ENCODE results near the gene AKR1B1. TPM values are rescaled to one million over a fixed set of nuclear protein-coding genes. Genes with fewer than 3 reads are reported as not detected.

The AKR1B1 gene
- total RNA-seq, 1 experiment from 2014 or later = 139 TPM

- Mint-ChIP-seq H3K4me3 (ENCODE audit: low read depth, unreplicated experiment) (no peak overlapping the region), H3K27me3 (ENCODE audit: unreplicated experiment) (no peaks in the 10 kb centered on the region), H3K4me1 (ENCODE audit: low read depth, unreplicated experiment) (peaks cover 27% of the 10 kb centered on the region), H3K9me3 (ENCODE audit: low read depth, unreplicated experiment) (peaks cover 11% of the 10 kb centered on the region), H3K27ac (ENCODE audit: unreplicated experiment) (no peak overlapping the region), H3K36me3 (ENCODE audit: insufficient read depth, unreplicated experiment) (no peaks in the 10 kb centered on the region)
- TF ChIP-seq, protein P1, sequence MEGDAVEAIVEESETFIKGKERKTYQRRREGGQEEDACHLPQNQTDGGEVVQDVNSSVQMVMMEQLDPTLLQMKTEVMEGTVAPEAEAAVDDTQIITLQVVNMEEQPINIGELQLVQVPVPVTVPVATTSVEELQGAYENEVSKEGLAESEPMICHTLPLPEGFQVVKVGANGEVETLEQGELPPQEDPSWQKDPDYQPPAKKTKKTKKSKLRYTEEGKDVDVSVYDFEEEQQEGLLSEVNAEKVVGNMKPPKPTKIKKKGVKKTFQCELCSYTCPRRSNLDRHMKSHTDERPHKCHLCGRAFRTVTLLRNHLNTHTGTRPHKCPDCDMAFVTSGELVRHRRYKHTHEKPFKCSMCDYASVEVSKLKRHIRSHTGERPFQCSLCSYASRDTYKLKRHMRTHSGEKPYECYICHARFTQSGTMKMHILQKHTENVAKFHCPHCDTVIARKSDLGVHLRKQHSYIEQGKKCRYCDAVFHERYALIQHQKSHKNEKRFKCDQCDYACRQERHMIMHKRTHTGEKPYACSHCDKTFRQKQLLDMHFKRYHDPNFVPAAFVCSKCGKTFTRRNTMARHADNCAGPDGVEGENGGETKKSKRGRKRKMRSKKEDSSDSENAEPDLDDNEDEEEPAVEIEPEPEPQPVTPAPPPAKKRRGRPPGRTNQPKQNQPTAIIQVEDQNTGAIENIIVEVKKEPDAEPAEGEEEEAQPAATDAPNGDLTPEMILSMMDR (IDR thresholded peaks at IDR 0.05; ENCODE audit: unreplicated experiment) = no peak
- no TSS peak for BruUV-seq (replicated peaks)
- CTCF ChIA-PET = no interaction called here
- no peak for DNase-seq
- intact Hi-C loops (cut with micrococcal nuclease; ENCODE audit: unreplicated experiment) = no loop called here
Measured at GRCh38 chr7:134468054-134468453, 9.2 kb upstream of the AKR1B1 start.

GRCh38 chr7:134465491-134465890 lies 6.6 kb upstream of the AKR1B1 start:
- H3K4me1 Mint-ChIP-seq (ENCODE audit: low read depth, unreplicated experiment) = peaks cover 11% of the 10 kb centered on the region
- CTCF ChIA-PET = no interaction called here
- TF ChIP-seq, protein P1 (IDR thresholded peaks at IDR 0.05; ENCODE audit: unreplicated experiment) = no peak
- no peak for DNase-seq
- H3K27ac Mint-ChIP-seq (ENCODE audit: unreplicated experiment) = no peak overlapping the region
- no TSS peak for BruUV-seq (replicated peaks)
- H3K4me3 Mint-ChIP-seq (ENCODE audit: low read depth, unreplicated experiment) = no peak overlapping the region
- peaks cover 8% of the 10 kb centered on the region for H3K9me3 Mint-ChIP-seq (ENCODE audit: low read depth, unreplicated experiment)
- H3K27me3 Mint-ChIP-seq (ENCODE audit: unreplicated experiment) = no peaks in the 10 kb centered on the region
- H3K36me3 Mint-ChIP-seq (ENCODE audit: insufficient read depth, unreplicated experiment) = peaks cover 10% of the 10 kb centered on the region
- intact Hi-C loops (cut with micrococcal nuclease; ENCODE audit: unreplicated experiment) = no loop called here

DNA sequence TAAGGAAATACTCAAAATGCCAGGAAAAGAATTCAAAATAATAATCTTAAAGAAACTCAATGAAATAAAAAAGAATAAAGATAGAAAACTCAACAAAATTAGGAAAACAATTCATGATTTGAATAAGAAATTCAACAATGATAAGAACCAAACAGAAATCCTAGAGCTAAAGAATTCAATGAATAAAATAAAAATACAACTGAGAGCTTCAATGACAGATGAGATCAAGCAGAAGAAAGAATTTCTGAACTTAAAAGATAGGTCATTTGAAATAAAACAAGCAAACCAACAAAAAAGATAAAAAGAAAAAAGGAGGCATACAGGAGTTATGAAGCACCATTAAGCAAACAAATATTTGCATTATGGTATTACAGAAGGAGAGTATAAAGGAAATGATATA lies 5.6 kb upstream of the AKR1B1 start:
- no peak overlapping the region for H3K27ac Mint-ChIP-seq (ENCODE audit: unreplicated experiment)
- no TSS peak for BruUV-seq (replicated peaks)
- CTCF ChIA-PET = no interaction called here

DNA sequence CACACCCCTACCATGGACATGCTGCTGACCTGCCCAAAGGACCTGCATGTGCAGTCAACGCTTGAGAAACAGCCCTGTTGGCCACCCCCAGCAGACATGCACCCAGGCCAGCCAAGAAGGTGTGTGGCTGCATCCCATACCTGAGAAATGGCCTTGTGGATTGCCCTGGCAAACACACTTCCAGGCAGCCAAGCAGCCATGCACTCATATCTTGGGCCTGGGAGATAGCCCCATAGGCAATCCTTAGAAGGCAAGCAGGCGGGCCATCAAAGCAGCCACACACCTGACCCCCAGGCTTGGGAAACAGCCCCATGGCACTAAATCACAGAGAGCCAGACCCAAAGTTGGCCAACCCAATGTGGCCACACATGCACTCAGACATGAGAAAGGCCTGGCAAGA lies 4.9 kb upstream of the AKR1B1 start:
- Mint-ChIP-seq H3K4me1 (ENCODE audit: low read depth, unreplicated experiment) (peaks cover 23% of the 10 kb centered on the region), H3K9me3 (ENCODE audit: low read depth, unreplicated experiment) (peaks cover 8% of the 10 kb centered on the region), H3K27ac (ENCODE audit: unreplicated experiment) (no peak overlapping the region), H3K4me3 (ENCODE audit: low read depth, unreplicated experiment) (no peak overlapping the region), H3K36me3 (ENCODE audit: insufficient read depth, unreplicated experiment) (peaks cover 17% of the 10 kb centered on the region), H3K27me3 (ENCODE audit: unreplicated experiment) (no peaks in the 10 kb centered on the region)
- no peak for DNase-seq
- intact Hi-C loops (cut with micrococcal nuclease; ENCODE audit: unreplicated experiment) = no loop called here
- TF ChIP-seq, protein P1 (IDR thresholded peaks at IDR 0.05; ENCODE audit: unreplicated experiment) = no peak
- no TSS peak for BruUV-seq (replicated peaks)
- CTCF ChIA-PET = interaction anchor here (0.6 kb wide), 1 partner anchor 967 kb away, joined by 3 read pairs; no protein-coding TSS in a partner anchor

More for the DNA sequence above, 5.6 kb upstream of the AKR1B1 start:
- DNase-seq = no peak
- Mint-ChIP-seq H3K4me1 (ENCODE audit: low read depth, unreplicated experiment) (peaks cover 20% of the 10 kb centered on the region), H3K36me3 (ENCODE audit: insufficient read depth, unreplicated experiment) (peaks cover 10% of the 10 kb centered on the region), H3K9me3 (ENCODE audit: low read depth, unreplicated experiment) (peaks cover 8% of the 10 kb centered on the region), H3K4me3 (ENCODE audit: low read depth, unreplicated experiment) (no peak overlapping the region), H3K27me3 (ENCODE audit: unreplicated experiment) (no peaks in the 10 kb centered on the region)
- TF ChIP-seq, protein P1 (IDR thresholded peaks at IDR 0.05; ENCODE audit: unreplicated experiment) = no peak
- intact Hi-C loops (cut with micrococcal nuclease; ENCODE audit: unreplicated experiment) = no loop called here

Measured in Calu3 (cell line).